GM15510 (cell line): Measurements from ENCODE around the gene AMN.

Source experiments
- POLR2A ChIP-seq: IDR thresholded peaks from 3 replicates; pipeline ENCODE4 v1.6.1; 2011; ENCODE audit warnings: borderline replicate concordance; ENCODE audit not compliant: insufficient read length; ENCODE audit errors: extremely low read depth

The AMN gene

DNA sequence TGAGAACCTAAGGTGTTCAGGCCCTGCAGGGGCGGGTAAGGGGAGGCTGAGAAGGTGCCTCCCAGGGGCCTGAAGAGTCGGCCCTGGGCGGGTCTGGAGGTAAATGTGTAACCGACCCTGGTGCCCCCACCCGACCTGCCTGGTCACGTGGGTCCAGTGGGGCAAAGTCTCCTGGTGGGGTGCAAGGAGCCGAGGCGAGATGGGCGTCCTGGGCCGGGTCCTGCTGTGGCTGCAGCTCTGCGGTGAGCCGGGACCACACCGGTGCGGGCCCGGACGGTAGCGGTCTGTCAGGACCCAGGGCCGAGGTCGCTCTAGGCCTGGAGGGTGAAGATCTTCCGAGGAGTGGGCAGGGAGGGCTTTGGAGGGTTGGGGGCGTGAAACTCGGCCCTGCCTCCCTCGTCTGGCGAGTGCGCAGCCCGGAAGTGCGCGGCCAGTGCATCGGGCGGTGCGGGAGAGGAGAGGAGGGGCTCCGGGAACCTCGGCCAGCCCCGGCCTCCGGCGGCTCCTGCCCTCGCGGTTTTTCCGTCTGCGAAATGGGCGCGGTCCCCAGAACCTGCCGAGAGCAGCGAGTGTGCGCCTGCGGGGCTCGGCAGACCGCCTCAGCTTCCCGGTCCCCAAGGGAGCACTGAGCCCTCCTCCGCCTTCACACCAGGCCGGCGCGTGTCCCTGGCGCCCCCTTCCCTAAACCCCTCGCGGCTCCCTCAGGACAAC lies at the start of gene AMN:
Gene AMN, plus strand, starts transcription at position 174 of the 711 bp plus-strand sequence. Its CDS starts 26 bp downstream, at position 200.
- TF ChIP-seq POLR2A, result no peak

DNA sequence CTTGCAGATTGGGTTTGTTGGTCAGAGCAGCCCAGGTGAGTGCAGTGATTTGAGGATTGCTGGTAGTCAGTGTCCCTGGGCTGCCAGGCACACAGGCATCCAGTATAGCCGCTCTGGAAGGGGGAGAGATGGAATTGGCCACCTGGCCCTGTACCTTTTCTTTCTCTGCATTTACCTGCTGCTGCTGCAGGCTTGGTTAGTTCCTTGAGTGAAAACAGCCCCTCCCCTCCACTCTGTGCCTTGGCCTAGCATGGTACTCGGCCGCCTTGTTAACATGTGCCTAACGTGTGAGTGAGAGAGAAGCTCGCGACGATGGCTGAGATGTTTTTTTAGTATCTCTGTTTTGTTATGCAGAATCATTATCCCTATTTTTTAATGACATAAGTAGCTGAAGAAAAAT lies 49.3 kb upstream of the AMN start:
- no peak for TF ChIP-seq POLR2A

DNA sequence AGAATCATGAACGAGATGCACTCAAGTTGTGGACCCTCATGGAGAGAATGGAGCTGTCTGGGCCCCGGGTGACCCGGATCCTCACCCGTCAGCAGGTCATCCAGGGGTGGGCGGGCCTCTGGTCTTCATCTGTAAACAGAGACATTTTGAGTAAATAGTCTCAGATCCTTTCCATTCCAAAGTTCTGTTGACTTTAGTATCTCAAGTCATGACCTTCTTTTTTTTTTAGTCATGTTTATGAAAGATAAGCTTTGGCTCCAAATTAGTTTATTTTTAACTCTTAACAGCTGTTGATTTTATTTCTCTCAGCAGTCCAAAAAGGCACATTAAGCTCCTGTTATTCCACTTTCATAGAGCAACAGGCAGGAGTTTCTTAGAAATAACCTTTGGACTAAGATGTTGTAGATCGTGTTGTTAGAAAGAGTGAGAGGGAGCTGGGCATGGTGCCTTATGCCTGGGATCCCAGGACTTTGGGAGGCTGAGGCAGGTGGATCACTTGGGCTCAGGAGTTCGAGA lies 48.9 kb upstream of the AMN start:
- TF ChIP-seq POLR2A, result no peak

DNA sequence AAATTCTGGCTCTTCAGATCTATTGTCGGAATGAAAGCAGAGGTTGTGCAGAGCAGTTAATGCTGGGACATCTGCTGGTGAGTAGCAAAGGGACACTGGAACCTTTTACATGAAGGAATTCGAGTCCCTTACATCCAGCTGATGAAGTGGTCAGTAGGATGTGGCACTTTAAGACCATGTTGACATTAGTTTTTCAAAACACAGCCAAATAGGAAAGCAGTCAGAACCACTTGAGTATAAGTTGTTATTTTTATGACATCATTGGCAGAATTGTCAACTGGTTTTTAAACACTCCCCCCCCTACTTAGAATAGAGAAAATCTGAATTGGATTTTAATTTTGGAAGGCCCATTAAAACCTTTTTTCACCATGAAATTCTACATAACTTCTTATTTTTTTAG lies 46.8 kb upstream of the AMN start:
- no peak for TF ChIP-seq POLR2A

DNA sequence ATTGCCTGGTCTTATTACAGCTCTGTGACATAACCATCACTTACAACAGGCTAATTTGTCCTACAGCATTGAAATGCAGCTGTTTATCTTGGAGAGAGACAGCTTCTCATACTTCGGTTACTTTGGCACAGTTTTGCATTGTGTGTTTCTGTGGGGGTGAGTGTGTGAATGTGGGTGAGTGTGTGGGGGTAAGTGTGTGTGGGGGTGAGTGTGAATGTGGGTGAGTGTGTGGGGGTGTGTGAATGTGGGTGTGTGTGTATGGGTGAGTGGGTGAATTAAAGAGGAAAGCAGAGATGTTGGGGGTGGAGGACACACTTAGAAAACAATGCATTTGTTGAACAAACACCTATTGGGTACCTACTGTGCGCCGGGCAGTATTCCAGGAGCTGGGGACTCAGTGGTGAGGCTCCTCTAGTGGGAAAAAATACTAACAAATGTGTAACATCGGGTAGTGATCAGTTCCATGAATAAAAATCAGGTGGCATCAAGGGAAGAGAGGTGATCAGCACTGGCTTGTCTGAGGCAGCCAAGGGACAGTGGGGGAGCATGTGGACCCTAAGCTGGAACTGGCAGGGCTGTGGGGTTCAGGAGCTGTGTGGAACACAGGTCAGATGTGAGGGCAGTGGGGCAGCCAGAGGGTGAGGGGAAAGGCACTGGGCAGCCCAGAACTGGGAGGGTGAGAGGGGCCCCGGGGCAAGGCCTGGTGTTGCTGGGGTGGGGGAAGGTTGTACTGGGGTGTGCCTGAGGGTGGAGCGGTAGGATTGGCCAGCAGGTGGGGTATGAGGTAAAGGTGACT lies 44.1 kb upstream of the AMN start:
- TF ChIP-seq POLR2A, result no peak

DNA sequence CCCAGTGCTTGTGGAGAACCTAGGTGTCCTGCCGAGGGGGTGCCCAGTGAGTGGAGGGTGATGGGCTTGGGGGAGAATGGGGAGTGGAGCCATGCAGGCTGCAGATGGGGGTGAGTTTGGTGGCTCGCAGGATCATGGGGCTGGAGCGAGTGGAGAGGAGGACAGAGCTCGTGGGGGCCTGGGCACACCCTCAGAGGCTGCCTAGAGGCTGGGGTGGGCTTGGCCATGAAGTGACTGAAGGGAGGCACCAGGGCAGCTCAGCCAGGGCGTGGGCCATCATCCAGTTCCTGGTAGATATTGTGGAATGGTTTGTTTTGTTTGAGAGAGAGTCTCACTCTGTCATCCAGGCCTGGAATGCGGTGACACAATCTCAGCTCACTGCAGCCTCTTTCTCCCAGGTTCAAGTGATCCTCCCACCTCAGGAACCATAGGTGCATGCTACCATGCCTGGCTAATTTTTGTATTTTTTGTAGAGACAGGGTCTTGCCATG lies 43.4 kb upstream of the AMN start:
- no peak for TF ChIP-seq POLR2A

DNA sequence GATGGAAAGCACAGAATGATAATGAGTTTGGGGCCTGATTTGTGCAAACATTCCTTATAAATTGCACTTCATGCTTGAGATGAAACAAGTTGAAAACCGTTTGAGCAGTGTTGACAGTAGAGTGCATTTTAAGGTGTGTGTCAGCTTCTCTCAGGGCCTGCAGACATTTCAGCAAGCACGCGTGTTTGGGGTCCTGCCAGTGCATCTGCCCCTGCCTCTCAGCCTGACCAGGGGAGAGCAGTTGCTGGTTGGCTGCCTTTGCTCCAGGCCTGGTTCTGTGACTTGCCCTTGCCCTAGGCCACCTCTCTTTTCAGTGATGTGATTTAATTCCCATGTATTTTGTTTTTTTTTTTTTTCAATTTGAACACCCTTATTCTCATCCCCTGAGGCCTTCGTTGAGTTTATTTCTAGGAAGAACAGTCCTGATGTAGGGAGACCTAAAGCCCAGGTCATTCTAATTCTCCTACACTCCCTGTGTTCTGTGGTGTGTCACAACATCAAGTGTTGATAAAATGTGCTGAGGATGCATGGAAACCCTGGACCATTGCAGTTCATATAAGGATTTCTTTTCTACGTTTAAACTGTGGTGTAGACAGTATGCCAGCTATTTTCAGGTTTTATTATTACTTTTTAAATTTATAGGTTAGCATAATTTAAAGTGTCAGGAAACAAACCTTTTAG lies 40.1 kb upstream of the AMN start:
- no peak for TF ChIP-seq POLR2A

DNA sequence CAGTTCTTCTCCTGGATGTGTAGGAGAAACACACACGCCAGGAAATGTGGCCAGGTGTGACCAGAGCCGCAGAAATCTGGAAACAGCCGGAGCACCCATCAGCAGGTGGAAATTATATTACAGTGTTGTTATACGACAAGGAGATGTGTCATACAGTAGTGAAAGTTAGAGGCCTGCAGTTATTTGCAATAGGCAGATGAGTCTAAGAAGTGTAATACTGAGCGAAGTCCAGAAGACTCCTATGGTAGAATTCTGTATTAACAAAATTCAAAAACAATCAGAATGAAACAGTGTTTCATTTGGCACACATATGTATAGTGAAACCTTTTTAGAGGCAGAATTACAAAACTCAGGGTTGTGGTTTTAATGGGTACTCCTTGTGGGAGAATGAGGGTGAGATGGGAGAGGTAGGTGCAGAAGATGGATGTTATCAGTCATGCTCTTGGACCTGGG lies 39.3 kb upstream of the AMN start:
- TF ChIP-seq POLR2A, result no peak

DNA sequence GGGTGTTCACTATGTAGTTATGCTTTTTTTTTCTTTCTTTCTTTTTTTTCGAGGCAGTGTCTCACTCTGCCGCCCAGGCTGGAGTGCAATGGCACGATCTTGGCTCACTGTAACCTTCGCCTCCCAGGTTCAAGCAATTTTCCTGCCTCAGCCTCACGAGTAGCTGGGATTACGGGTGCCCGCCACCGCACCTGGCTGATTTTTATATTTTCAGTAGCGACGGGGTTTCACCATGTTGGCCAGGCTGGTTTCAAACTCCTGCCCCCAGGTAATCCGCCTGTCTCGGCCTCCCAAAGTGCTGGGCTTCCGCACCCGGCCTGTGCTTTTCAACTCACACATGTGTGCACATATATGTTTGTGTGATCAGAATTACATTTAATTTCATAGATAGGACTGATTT lies 38.9 kb upstream of the AMN start:
- TF ChIP-seq POLR2A, result no peak

DNA sequence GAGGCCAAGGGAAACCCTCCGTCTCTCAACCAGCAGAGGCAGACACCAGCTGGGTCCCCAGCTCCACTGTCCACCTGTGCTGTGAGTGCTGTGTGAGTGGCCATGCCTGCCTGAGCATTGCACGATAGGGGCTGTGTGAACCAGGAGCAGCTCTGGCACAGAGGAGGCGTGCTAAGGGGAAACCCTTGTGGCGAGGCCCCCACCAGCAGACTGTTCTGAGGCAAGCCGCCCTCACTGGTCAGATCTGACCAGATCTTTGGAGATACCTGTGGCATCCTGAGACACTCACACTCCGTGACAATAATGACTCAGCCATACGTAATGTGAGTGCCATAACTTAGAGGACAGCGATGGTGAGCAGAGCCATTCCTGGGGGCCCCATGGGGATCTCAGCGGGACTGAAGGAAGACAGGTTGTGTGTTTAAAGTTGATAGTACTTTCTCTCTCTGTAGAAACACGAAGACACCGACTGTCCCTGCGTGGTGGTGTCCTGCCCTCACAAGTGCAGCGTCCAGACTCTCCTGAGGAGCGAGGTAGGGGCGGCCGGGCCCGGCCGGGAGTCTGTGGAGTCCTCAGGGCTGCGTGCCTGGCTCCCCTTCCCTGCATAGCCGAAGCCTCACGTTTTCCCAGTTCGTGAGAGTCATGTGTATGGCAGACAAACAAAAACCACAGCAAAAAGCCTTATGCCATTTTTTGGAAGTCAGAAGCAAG lies 36.6 kb upstream of the AMN start:
- no peak for TF ChIP-seq POLR2A

DNA sequence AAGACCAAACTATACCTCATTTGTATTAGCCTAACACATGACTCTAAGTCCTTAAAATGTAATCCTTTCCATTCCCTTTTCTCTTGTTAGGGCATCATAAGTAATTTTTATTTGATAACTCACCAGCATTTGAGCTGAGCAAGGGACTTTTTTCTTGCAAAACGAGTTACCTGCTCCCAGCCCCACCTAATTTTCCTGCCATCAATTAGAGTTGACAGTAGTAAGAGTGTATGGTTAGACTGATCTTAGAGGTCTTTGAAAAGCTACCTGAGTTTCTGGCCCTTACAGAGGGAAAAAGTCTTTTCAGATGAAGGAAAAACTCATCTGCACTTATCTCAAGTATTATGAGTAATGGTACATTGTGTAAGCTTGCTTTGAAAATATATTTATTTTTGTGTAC lies 33.7 kb upstream of the AMN start:
- no peak for TF ChIP-seq POLR2A

DNA sequence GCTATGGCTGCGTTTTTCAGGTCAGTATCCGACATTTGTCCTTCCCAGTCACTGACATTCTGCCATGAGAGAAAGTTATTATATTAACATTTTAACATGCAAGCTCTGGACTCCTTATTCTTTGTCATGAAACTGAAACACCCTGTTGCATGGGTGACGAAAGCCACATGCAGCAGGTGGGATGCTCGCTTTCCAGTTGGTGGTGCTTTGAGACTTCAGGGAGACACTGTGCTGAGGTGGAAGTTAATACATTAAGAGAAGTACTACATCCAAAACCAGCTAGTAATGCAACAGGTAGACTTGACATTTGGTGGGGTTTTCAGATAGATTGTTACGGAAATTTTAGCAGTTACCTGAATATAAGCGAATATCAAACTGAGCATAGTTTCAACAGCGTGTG lies 32.8 kb upstream of the AMN start:
- no peak for TF ChIP-seq POLR2A

DNA sequence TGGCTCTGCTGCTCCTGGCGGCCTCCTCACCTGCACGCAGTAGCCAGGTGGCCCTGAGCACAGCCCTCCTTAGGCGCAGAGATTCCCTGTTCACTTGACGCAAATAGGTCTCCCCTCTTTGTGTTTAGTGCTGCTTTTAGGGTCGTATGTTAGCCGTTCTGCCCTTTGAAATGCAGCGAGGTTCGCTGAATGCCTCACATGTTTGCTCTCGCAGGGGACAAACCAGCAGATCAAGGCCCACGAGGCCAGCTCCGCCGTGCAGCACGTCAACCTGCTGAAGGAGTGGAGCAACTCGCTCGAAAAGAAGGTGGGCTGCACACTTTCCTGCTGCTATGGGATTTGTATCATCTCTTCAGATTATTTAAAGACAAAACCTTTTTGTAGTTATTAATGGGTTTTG lies 31.4 kb upstream of the AMN start:
- no peak for TF ChIP-seq POLR2A

DNA sequence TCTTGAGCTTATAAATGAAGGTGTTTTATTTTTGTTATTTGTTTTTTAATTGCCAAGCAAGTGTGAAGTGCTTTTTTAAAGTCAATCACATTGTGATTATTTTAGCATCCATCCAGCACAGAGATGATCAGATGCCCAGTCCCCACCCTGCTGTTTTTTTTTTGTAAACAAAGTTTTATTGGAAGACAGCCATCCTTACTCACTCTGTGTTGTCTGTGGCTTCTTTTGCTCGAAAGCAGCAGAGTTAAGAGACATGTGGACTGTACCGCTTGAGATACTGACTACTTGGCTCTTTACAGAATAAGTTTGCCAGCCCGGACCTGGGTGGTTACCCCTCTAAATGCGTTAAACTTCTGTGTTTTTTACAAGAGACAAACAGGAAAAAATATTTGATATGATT lies 30.9 kb upstream of the AMN start:
- no peak for TF ChIP-seq POLR2A
